Cardiac septum (tissue), 1 donor: ENCODE data around the gene RAB3GAP2. TPM values are rescaled to one million over a fixed set of nuclear protein-coding genes. Genes with fewer than 3 reads are reported as not detected.
"Not testable (repeated sequence)": the region's sequence is repeated elsewhere in the genome, so short reads cannot be mapped to it uniquely, and the experiment has no call there.

Source experiments
- DNase-seq: peaks from one replicate; pipeline ENCODE4 v3.0.0-alpha.2; 2020; ENCODE audit warnings: low spot score
- intact Hi-C: fragments of 100-400 bp; cut with DNase I; formaldehyde crosslinking; loops from one replicate; pipeline ENCODE4 v1.14.0; 2022
- long read RNA-seq: library from polyadenylated mRNA; unstranded; transcript quantifications from one replicate; pipeline ENCODE4 v2.0.0, GENCODE V29; 2021
- total RNA-seq: library from RNA; stranded (reverse); fragmentation: NEBNext Ultra II Directional; extraction: Animal tissue kit (Norgen Biotek cat#: 25700); gene quantifications from one replicate; pipeline ENCODE4 v1.2.1, GENCODE V29; 2021
- donor health status: DM: no; HTN: no; CAD: no.

Gene RAB3GAP2, protein sequence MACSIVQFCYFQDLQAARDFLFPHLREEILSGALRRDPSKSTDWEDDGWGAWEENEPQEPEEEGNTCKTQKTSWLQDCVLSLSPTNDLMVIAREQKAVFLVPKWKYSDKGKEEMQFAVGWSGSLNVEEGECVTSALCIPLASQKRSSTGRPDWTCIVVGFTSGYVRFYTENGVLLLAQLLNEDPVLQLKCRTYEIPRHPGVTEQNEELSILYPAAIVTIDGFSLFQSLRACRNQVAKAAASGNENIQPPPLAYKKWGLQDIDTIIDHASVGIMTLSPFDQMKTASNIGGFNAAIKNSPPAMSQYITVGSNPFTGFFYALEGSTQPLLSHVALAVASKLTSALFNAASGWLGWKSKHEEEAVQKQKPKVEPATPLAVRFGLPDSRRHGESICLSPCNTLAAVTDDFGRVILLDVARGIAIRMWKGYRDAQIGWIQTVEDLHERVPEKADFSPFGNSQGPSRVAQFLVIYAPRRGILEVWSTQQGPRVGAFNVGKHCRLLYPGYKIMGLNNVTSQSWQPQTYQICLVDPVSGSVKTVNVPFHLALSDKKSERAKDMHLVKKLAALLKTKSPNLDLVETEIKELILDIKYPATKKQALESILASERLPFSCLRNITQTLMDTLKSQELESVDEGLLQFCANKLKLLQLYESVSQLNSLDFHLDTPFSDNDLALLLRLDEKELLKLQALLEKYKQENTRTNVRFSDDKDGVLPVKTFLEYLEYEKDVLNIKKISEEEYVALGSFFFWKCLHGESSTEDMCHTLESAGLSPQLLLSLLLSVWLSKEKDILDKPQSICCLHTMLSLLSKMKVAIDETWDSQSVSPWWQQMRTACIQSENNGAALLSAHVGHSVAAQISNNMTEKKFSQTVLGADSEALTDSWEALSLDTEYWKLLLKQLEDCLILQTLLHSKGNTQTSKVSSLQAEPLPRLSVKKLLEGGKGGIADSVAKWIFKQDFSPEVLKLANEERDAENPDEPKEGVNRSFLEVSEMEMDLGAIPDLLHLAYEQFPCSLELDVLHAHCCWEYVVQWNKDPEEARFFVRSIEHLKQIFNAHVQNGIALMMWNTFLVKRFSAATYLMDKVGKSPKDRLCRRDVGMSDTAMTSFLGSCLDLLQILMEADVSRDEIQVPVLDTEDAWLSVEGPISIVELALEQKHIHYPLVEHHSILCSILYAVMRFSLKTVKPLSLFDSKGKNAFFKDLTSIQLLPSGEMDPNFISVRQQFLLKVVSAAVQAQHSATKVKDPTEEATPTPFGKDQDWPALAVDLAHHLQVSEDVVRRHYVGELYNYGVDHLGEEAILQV (N-terminal part only)
- total RNA-seq = 26.6 TPM
- long read RNA-seq, partial matches to known transcripts = 5 of 21 reads
- long read RNA-seq, other reads (novel, unspliced or antisense) = 16 of 21 reads

DNA sequence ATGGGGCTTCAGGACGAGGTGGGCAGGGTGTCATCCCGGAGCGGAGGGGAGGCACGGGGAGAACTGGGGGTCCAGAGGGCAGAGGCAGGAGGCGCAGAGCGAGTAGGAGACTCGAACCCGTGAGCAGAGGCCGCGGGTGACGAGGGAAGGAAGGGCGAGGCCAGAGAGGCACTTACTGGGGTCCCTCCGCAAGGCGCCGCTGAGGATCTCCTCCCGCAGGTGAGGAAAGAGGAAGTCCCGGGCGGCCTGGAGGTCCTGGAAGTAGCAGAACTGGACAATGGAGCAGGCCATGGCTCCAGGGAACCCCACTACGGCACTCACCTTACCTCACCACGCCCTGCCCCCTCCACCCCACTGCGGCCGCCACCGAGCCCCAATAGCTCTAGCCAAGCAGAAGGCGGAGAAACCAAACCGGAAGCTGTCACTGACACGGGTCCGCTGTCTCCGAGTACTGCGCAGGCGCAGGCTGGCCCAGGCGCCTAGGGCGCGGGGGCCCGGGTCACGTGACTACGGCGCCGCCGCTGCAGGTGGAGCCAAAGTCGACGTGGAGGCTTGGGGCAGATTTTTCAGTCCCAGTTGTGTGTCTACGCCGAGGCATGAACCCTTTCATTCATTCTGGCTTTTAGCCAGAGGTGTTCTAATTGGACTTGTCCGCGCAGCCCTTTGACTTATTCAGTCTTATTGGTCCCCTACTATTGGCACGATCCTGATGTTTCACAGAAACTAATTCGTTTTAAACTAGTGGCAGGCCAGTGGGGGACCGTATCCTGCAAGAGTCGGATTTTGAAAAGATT is at the start of gene RAB3GAP2:
TSS of gene RAB3GAP2 (minus strand) at position 407 of the 794 bp plus-strand sequence. CDS start at position 291, 116 bp downstream.
- peak; percentile 98 for DNase-seq
- intact Hi-C loops = no loop called here

DNA sequence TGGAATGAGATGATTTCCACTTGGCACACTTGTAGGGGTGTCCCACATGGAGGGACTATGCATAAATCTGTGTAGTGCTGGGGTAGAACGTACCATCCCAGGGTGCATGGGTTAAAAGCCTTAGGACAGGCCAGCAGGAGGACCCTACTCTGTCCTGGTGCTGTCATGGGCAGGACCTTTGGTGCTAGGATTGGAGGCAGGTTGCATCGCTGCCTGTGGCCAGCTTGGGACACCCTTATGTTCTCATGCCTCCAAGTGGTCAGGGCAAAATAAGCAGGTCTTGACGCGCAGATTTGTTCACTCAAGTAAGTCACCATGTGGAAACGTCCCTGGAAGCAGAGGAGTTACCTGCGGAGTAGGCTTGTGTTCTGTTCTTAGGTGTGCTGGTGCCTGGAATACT is 49.5 kb upstream of the RAB3GAP2 start:
- intact Hi-C loops = no loop called here
- no peak for DNase-seq

DNA sequence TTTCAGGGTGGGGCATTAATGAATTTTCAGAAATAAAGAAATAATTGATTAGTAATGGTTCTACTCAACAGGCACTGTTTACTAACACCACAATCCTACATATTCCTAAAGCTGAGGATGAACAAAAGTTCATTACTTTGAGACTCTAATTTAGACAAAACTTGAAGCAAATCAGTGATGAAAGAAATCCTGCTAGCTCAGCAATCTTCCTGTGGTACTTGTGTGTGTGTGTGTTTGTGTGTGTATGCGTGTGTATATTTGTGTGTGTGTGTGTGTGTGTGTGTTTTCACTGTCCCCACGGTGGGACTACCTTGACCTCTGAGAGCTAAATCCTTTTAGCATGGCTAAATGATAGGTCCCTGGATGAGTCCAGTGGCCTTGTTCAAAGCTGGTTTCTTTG is 48.5 kb upstream of the RAB3GAP2 start:
- intact Hi-C loops = no loop called here

GRCh38 chr1:220318673-220319072 is 46.4 kb upstream of the RAB3GAP2 start:
- DNase-seq = no peak
- intact Hi-C loops = no loop called here

More for the DNA sequence above, 48.5 kb upstream of the RAB3GAP2 start:
- no peak for DNase-seq

DNA sequence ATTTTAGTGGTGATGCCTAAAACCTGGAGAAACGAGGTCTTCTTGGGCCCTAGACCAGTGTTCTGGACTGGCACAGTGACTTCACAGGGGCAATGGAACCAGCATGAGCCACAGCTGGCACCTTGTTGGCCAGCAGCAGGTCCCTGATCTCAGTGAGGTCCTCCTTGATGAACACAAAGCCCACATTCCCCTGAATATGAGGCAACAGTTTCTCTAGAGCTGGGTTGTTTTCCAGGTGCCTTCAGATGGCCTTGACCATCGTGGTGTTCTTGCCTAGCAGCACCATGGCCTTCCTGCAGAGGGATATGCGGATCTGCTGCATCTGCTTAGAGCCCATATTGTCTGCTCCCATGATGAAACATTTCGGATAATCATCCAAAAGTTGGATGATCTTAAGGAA is 44.9 kb upstream of the RAB3GAP2 start:
- no peak for DNase-seq

DNA sequence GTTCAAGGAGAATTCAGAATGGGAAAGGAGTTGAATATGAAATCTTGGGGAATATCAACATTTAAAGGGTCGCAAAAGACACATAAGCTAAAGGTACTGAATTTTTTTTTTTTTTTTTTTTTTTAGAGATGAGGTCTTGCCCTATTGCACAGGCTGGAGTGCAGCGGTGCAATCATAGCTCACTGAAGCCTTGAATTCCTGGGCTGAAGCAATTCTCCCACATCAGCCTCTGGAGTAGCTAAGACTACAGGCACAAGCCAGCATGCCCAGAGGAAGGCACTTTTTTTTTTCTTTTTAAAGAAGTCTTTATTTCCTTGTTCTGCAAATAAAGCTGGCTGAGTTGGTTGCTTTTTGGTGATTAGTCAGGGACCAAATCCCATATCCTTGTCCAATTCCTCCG is 44.1 kb upstream of the RAB3GAP2 start:
- no peak for DNase-seq

More for the DNA sequence above, 44.9 kb upstream of the RAB3GAP2 start:
- intact Hi-C loops = no loop called here

DNA sequence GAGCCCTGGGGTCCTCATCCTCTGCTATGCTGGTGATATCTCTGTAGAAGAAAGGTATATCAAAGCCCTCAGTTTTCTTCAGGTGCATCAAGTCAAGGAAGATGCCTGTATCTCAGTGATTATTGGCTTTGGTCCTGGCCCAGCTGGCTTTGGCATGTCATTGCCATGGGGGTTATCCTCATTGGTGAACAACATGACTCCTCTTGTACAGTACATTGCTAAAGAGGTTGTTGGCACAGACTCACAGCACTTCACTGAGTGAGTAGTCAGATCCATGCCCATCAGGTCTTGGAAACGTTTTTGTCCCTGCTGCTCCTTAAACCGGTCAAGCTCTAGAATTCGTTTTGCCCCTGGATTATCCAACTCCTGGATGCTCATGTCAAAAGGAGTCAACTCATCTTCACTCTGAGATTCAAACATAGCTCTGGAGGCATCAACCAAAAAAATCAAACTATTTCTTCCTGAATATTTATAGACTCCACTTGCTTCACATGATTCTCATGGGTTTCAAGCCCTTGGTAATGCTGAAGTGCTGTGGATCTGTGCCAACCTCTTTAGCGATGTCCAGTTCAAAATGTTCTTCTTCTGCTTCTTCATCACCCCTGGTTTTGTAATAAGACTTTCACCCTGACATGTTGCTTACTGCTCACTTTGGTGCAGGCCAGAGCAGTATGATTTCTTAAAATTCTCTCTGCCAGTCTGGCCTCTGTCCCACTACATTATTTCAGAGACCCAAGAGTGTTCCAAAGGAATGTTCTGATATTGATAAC is 43.0 kb upstream of the RAB3GAP2 start:
- intact Hi-C loops = no loop called here
- no peak for DNase-seq

More for the DNA sequence above, 44.1 kb upstream of the RAB3GAP2 start:
- intact Hi-C loops = no loop called here

GRCh38 chr1:220313576-220313975 is 41.3 kb upstream of the RAB3GAP2 start:
- no peak for DNase-seq
- intact Hi-C loops = no loop called here

GRCh38 chr1:220310147-220310546 is 37.9 kb upstream of the RAB3GAP2 start:
- DNase-seq, intact Hi-C loops: not testable (repeated sequence)

DNA sequence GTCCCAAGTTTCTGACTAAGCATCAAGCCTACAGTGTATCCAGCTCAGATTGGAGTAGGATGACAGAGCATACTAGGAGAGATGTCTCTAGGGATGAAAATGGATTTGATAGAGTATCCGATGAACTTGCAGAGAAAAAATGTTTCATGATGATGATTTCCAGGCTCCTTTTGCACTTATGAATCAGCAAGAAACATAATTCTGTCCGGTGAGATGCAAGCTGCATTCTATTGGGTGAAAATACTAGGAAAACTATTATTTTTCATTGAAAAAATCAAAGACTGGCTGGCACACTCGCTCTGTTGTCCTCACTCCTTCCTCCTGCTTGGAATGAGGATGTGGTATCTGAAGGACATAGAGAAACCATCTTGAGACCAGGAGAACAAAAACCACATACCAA is 35.4 kb upstream of the RAB3GAP2 start:
- intact Hi-C loops = no loop called here
- no peak for DNase-seq

GRCh38 chr1:220306339-220306738 is 34.1 kb upstream of the RAB3GAP2 start:
- intact Hi-C loops = no loop called here
- DNase-seq = no peak

GRCh38 chr1:220303871-220304270 is 31.6 kb upstream of the RAB3GAP2 start:
- intact Hi-C loops = loop anchor here (5.0 kb wide), 1 partner anchor 223 kb away; the partner anchor contains the start of gene MARK1
- no peak for DNase-seq

GRCh38 chr1:220301630-220302029 is 29.4 kb upstream of the RAB3GAP2 start:
- intact Hi-C loops = loop anchor here (5.0 kb wide), 1 partner anchor 226 kb away; the partner anchor contains the start of gene MARK1
- no peak for DNase-seq

GRCh38 chr1:220300442-220301121 is 28.3 kb upstream of the RAB3GAP2 start:
- peak; percentile 85 for DNase-seq
- intact Hi-C loops = loop anchor here (5.0 kb wide), 1 partner anchor 227 kb away; the partner anchor contains the start of gene MARK1

DNA sequence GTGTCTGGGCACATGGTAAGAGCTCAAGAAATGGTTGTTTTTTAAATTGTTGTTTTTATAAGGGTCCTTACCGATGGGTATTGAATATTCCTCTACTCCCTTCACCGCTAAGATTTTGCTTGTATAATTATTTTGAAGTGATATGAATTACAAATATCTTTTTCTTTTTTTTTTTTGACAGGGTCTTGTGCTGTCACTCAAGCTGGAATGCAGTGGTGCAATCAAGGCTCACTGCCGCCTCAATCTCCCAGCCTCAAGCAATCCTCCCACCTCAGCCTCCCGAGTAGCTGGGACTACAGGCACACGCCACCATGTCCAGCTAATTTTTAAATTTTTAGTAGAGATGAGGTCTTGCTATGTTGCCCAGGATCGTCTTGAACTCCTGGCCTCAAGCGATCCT is 27.1 kb upstream of the RAB3GAP2 start:
- no peak for DNase-seq
- intact Hi-C loops = loop anchor here (5.0 to 10.0 kb wide), 2 partner anchors 213 to 355 kb away; no protein-coding TSS in a partner anchor

- intact Hi-C loops = loop anchor here (5.0 to 10.0 kb wide), 2 partner anchors 214 to 356 kb away; no protein-coding TSS in a partner anchor
- DNase-seq = no peak
Measured at GRCh38 chr1:220298470-220299205, 26.4 kb upstream of the RAB3GAP2 start.
